HG03039 (cell line): ENCODE results near the gene BAHD1.

Experiments
- ATAC-seq: cut with Tn5 transposase; IDR thresholded peaks from one replicate; pipeline ENCODE4 v1.9.1; 2021; ENCODE audit warnings: mild to moderate bottlenecking, moderate library complexity; ENCODE audit not compliant: unreplicated experiment

BAHD1 gene

GRCh38 chr15:40421246-40422157, 19.3 kb upstream of the BAHD1 start:
- no peak for ATAC-seq

GRCh38 chr15:40424483-40425115, 16.2 kb upstream of the BAHD1 start:
- no peak for ATAC-seq

- ATAC-seq: no peak
These were observed 15.1 kb upstream of the BAHD1 start for GRCh38 chr15:40425681-40426080.

GRCh38 chr15:40427188-40427587, 13.6 kb upstream of the BAHD1 start:
- ATAC-seq: no peak

- ATAC-seq: no peak
These were observed 12.6 kb upstream of the BAHD1 start for GRCh38 chr15:40428185-40428584.

GRCh38 chr15:40429068-40429710, 11.6 kb upstream of the BAHD1 start:
- no peak for ATAC-seq

- no peak for ATAC-seq
These were observed 10.4 kb upstream of the BAHD1 start for GRCh38 chr15:40430271-40430805.

- ATAC-seq: no peak
These were observed 5.6 kb upstream of the BAHD1 start for GRCh38 chr15:40435023-40435709.

- ATAC-seq: no peak
These were observed 5.1 kb upstream of the BAHD1 start for GRCh38 chr15:40435710-40436089.

- no peak for ATAC-seq
These were observed 4.4 kb upstream of the BAHD1 start for GRCh38 chr15:40436116-40436891.

- ATAC-seq: no peak
These were observed 3.6 kb upstream of the BAHD1 start for GRCh38 chr15:40436892-40437751.

- no peak for ATAC-seq
These were observed 2.7 kb upstream of the BAHD1 start for GRCh38 chr15:40437752-40438687.

GRCh38 chr15:40438712-40439111, 2.0 kb upstream of the BAHD1 start:
- no peak for ATAC-seq

- ATAC-seq: no peak
These were observed 1.2 kb upstream of the BAHD1 start for GRCh38 chr15:40439461-40439959.

- no peak for ATAC-seq
These were observed 602 bp upstream of the BAHD1 start for GRCh38 chr15:40439960-40440742.

- no peak for ATAC-seq
These were observed 1.1 kb downstream of the BAHD1 start for GRCh38 chr15:40441565-40442531.
